ENCODE measurements around the gene HTRA3. TPM values are rescaled to one million over a fixed set of nuclear protein-coding genes. Genes with fewer than 3 reads are reported as not detected.

The HTRA3 gene
- total and polyA plus RNA-seq, 4 donors = 0.36 to 1.2 (median 1.1) TPM

DNA sequence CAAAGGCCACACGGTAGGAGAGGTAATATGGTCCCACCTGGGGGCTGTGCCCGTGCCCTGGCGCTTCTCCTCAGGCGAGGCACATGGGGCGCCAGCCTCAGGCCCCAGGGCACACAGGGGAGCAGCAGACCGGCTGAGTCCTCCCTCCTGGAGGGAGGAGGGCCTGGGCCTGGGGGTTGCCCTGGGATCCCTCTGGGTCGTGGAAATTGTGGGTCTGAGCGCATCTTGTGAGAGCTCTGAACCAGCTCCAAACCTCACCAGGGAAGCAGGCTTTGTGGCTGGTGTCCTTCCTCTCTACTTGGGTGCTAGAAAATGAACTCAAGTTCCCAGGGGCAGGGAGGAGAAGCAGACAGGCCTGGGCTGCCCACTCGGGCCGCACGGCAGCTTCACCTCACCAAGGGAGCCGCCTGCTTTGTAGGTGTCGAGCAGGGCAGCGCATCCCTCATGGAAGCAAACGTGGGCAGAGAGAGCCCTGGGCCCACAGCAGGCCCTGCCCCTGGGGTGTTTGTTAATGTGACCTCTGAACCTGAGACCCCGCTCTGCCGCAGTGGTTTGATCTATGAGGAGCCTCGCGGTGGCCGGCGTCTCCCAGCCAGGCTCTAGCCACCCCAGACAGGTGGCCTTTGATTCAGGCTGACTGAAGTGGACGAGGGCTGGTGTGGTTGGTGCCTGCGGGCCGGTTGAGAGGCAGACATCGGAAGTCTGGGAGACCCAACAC is 10.8 kb downstream of the HTRA3 start:
- Histone ChIP-seq H3K9me3 (ENCODE audit: control insufficient read depth in 4 of 4, low read length in 3 of 4) (no peaks in the 10 kb centered on the region), H3K4me3 (ENCODE audit: low read depth in 1 of 3, low read length in 3 of 3) (no peak overlapping the region), H3K9ac (ENCODE audit: low read depth in 1 of 2, low read length in 2 of 2) (no peak overlapping the region), H3K4me1 (ENCODE audit: control insufficient read depth in 4 of 4, insufficient read depth in 4 of 4, low read length in 3 of 4) (no peaks in the 10 kb centered on the region), H3K36me3 (ENCODE audit: control insufficient read depth in 4 of 4, insufficient read depth in 3 of 4, low read depth in 1 of 4, low read length in 3 of 4) (no peaks in the 10 kb centered on the region), H3K27ac (ENCODE audit: low read depth in 1 of 2, low read length in 2 of 2) (no peak overlapping the region), H3K27me3 (ENCODE audit: control insufficient read depth in 4 of 4, insufficient read depth in 4 of 4, low read length in 3 of 4) (no peaks in the 10 kb centered on the region)
- 88% methylated on average over 25 of the region's 25 CpGs for WGBS
- DNase-seq (ENCODE audit: low spot score) = no peak
- TF ChIP-seq TAF1 (conservative IDR thresholded peaks at IDR 0.05) (no peak), HNF4G (IDR thresholded peaks at IDR 0.05) (no peak), NR2F2 (IDR thresholded peaks at IDR 0.05) (no peak), YY1 (IDR thresholded peaks at IDR 0.05) (no peak), EGR1 (IDR thresholded peaks at IDR 0.05; ENCODE audit: low read depth in 2 of 2) (no peak), FOXA1 (IDR thresholded peaks at IDR 0.05) (no peak), FOXA2 (IDR thresholded peaks at IDR 0.05) (no peak), ATF3 (IDR thresholded peaks at IDR 0.05) (no peak), RAD21 (IDR thresholded peaks at IDR 0.05) (no peak), SP1 (IDR thresholded peaks at IDR 0.05) (no peak), GABPA (IDR thresholded peaks at IDR 0.05 in 1 of 2, conservative IDR thresholded peaks at IDR 0.05 in 1 of 2) (no peak), JUND (IDR thresholded peaks at IDR 0.05) (no peak), RXRA (IDR thresholded peaks at IDR 0.05) (no peak), HNF4A (conservative IDR thresholded peaks at IDR 0.05) (no peak)
- TF ChIP-seq, protein P1, sequence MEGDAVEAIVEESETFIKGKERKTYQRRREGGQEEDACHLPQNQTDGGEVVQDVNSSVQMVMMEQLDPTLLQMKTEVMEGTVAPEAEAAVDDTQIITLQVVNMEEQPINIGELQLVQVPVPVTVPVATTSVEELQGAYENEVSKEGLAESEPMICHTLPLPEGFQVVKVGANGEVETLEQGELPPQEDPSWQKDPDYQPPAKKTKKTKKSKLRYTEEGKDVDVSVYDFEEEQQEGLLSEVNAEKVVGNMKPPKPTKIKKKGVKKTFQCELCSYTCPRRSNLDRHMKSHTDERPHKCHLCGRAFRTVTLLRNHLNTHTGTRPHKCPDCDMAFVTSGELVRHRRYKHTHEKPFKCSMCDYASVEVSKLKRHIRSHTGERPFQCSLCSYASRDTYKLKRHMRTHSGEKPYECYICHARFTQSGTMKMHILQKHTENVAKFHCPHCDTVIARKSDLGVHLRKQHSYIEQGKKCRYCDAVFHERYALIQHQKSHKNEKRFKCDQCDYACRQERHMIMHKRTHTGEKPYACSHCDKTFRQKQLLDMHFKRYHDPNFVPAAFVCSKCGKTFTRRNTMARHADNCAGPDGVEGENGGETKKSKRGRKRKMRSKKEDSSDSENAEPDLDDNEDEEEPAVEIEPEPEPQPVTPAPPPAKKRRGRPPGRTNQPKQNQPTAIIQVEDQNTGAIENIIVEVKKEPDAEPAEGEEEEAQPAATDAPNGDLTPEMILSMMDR (IDR thresholded peaks at IDR 0.05; ENCODE audit: low read depth, low read length, missing input control) = no peak
- TF ChIP-seq, protein P2, sequence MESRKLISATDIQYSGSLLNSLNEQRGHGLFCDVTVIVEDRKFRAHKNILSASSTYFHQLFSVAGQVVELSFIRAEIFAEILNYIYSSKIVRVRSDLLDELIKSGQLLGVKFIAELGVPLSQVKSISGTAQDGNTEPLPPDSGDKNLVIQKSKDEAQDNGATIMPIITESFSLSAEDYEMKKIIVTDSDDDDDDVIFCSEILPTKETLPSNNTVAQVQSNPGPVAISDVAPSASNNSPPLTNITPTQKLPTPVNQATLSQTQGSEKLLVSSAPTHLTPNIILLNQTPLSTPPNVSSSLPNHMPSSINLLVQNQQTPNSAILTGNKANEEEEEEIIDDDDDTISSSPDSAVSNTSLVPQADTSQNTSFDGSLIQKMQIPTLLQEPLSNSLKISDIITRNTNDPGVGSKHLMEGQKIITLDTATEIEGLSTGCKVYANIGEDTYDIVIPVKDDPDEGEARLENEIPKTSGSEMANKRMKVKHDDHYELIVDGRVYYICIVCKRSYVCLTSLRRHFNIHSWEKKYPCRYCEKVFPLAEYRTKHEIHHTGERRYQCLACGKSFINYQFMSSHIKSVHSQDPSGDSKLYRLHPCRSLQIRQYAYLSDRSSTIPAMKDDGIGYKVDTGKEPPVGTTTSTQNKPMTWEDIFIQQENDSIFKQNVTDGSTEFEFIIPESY (IDR thresholded peaks at IDR 0.05) = no peak
- TF ChIP-seq, protein P3, sequence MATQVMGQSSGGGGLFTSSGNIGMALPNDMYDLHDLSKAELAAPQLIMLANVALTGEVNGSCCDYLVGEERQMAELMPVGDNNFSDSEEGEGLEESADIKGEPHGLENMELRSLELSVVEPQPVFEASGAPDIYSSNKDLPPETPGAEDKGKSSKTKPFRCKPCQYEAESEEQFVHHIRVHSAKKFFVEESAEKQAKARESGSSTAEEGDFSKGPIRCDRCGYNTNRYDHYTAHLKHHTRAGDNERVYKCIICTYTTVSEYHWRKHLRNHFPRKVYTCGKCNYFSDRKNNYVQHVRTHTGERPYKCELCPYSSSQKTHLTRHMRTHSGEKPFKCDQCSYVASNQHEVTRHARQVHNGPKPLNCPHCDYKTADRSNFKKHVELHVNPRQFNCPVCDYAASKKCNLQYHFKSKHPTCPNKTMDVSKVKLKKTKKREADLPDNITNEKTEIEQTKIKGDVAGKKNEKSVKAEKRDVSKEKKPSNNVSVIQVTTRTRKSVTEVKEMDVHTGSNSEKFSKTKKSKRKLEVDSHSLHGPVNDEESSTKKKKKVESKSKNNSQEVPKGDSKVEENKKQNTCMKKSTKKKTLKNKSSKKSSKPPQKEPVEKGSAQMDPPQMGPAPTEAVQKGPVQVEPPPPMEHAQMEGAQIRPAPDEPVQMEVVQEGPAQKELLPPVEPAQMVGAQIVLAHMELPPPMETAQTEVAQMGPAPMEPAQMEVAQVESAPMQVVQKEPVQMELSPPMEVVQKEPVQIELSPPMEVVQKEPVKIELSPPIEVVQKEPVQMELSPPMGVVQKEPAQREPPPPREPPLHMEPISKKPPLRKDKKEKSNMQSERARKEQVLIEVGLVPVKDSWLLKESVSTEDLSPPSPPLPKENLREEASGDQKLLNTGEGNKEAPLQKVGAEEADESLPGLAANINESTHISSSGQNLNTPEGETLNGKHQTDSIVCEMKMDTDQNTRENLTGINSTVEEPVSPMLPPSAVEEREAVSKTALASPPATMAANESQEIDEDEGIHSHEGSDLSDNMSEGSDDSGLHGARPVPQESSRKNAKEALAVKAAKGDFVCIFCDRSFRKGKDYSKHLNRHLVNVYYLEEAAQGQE (IDR thresholded peaks at IDR 0.05) = no peak

Data from liver (tissue), 9 donors.